Gastroesophageal sphincter (tissue), 4 donors: Measurements from ENCODE around the gene HEXB. TPM values are rescaled to one million over a fixed set of nuclear protein-coding genes. Genes with fewer than 3 reads are reported as not detected.

ENCODE experiments used
- ATAC-seq: fragments of 150-250 bp; one replicate; pipeline ENCODE4 v1.9.1; 2016; ENCODE audit warnings: mild to moderate bottlenecking, moderate library complexity
- H3K27ac ChIP-seq, 4 donors: fragments of 200-600 bp; sonication (generic) in 3 of 4; 1 replicate in 3 of 4; 2 replicates in 1 of 4; pipeline ENCODE4 v1.5.1; 2016 to 2019
- H3K27me3 ChIP-seq: fragments of 200-600 bp; sonication (generic); one replicate; pipeline ENCODE4 v1.5.1; 2019
- H3K36me3 ChIP-seq, 2 donors: fragments of 200-600 bp; sonication (generic); one replicate each; pipeline ENCODE4 v1.5.1; 2019; ENCODE audit warnings: control low read depth in 1 of 2
- H3K4me1 ChIP-seq, 3 donors: fragments of 200-600 bp; sonication (generic); 1 replicate in 2 of 3; 2 replicates in 1 of 3; pipeline ENCODE4 v1.5.1; 2016 to 2019; ENCODE audit warnings: control low read depth in 2 of 3
- H3K4me3 ChIP-seq, 2 donors: fragments of 200-600 bp; sonication (generic); one replicate each; pipeline ENCODE4 v1.5.1; 2019; ENCODE audit warnings: mild to moderate bottlenecking in 1 of 2, moderate library complexity in 1 of 2
- H3K9me3 ChIP-seq, 3 donors: fragments of 200-600 bp; sonication (generic); one replicate each; pipeline ENCODE4 v1.5.1; 2017 to 2019; ENCODE audit warnings: control low read depth in 2 of 3
- EP300 ChIP-seq: sonication (generic); formaldehyde crosslinking; IDR thresholded peaks from one replicate; pipeline ENCODE4 v1.6.1; 2017; ENCODE audit warnings: antibody characterized with exemption, mild to moderate bottlenecking
- POLR2A ChIP-seq, 2 donors: fragments of 450-650 bp; IDR thresholded peaks; one replicate each; pipeline ENCODE4 v1.6.1; 2017; ENCODE audit warnings: antibody characterized with exemption in 2 of 2, mild to moderate bottlenecking in 2 of 2, moderate library complexity in 1 of 2
- POLR2AphosphoS5 ChIP-seq: sonication (generic); formaldehyde crosslinking; IDR thresholded peaks from one replicate; pipeline ENCODE4 v1.6.1; 2017; ENCODE audit warnings: antibody characterized with exemption
- WGBS, 2 donors: methylation state at CpG; one replicate each; pipeline ENCODE4 v1.1.5; 2018; ENCODE audit warnings: low coverage in 1 of 2; 5-methylcytosine and 5-hydroxymethylcytosine counted together
- total RNA-seq, 4 donors: library from RNA; depleted of rRNA; stranded (reverse); fragments of >200 nt; gene quantifications; one replicate each; pipeline ENCODE4 v1.1.0, GENCODE V29; 2016
- TF ChIP-seq, protein P1 (sequence below), 4 experiments: fragments of 200-600 bp in 2 of 4; fragments of 450-650 bp in 2 of 4; sonication (generic) in 1 of 4; IDR thresholded peaks; one replicate each; pipeline ENCODE4 v1.5.1; 2017 to 2019; ENCODE audit warnings: antibody characterized with exemption in 4 of 4, mild to moderate bottlenecking in 2 of 4, moderate library complexity in 2 of 4

HEXB gene
- total RNA-seq, 4 donors from 2014 or later: 89.1 to 135 (median 103) TPM

DNA sequence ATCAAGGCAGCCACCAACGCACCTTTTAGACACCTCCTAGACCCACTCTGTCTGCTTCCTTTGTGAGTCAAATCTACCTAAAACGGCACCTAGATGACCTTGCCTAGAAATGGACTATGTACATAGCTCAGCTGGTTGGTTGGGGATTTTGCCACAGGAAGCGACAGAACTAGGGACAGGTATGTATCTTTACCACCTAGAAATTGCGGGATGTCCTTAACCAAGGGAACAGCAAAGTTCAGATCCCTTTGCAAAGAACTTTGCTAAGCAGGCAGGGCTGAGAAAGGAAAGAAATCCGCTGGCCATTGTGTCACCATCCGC lies 42.5 kb upstream of the HEXB start:
- no peaks in the 10 kb centered on the region for H3K36me3 ChIP-seq
- H3K27ac ChIP-seq: no peak overlapping the region
- peaks cover 0 to 36% (median 5%) of the 10 kb centered on the region in 3 donors for H3K4me1 ChIP-seq
- no peak overlapping the region for H3K4me3 ChIP-seq
- H3K27me3 ChIP-seq: no peaks in the 10 kb centered on the region
- no peaks in the 10 kb centered on the region for H3K9me3 ChIP-seq
- 73 to 96% methylated on average over 2 to 6 of the region's 6 CpGs for WGBS, 2 donors
- ATAC-seq: no peak
- TF ChIP-seq, protein P1, sequence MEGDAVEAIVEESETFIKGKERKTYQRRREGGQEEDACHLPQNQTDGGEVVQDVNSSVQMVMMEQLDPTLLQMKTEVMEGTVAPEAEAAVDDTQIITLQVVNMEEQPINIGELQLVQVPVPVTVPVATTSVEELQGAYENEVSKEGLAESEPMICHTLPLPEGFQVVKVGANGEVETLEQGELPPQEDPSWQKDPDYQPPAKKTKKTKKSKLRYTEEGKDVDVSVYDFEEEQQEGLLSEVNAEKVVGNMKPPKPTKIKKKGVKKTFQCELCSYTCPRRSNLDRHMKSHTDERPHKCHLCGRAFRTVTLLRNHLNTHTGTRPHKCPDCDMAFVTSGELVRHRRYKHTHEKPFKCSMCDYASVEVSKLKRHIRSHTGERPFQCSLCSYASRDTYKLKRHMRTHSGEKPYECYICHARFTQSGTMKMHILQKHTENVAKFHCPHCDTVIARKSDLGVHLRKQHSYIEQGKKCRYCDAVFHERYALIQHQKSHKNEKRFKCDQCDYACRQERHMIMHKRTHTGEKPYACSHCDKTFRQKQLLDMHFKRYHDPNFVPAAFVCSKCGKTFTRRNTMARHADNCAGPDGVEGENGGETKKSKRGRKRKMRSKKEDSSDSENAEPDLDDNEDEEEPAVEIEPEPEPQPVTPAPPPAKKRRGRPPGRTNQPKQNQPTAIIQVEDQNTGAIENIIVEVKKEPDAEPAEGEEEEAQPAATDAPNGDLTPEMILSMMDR (IDR thresholded peaks at IDR 0.05): no peak
- TF ChIP-seq EP300 (no peak), POLR2A (IDR thresholded peaks at IDR 0.05) (no peak), POLR2AphosphoS5 (no peak)

DNA sequence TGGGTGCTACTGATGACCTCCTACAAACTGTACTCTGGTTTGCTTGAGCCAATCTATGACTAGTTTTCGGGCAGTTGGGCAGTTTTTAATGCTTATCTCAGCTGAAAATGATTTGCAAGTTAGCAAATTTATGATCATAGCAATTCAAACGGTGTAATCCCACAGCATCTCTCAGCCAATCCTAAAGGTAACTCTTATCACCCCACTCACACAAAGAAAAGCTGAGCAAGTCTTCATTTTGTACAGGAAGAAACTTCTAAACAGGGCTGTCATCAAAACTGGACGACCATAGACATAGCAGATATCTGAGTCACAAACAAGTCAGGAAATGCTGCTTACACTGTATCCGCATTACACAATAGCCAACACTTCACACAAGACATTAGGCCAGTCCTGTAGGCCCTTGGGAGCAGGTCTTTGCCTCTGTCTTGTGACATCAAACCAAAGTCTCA lies 41.9 kb upstream of the HEXB start:
- Histone ChIP-seq H3K27me3 (no peaks in the 10 kb centered on the region), H3K27ac (no peak overlapping the region), H3K36me3 (no peaks in the 10 kb centered on the region), H3K4me1 (peaks cover 0 to 36% (median 5%) of the 10 kb centered on the region in 3 donors), H3K4me3 (no peak overlapping the region), H3K9me3 (no peaks in the 10 kb centered on the region)
- TF ChIP-seq POLR2AphosphoS5 (no peak), POLR2A (IDR thresholded peaks at IDR 0.05) (no peak), EP300 (no peak)
- TF ChIP-seq, protein P1 (IDR thresholded peaks at IDR 0.05): no peak
- ATAC-seq: no peak
- 50 to 63% methylated on average over 4 of the region's 4 CpGs for WGBS, 2 donors

DNA sequence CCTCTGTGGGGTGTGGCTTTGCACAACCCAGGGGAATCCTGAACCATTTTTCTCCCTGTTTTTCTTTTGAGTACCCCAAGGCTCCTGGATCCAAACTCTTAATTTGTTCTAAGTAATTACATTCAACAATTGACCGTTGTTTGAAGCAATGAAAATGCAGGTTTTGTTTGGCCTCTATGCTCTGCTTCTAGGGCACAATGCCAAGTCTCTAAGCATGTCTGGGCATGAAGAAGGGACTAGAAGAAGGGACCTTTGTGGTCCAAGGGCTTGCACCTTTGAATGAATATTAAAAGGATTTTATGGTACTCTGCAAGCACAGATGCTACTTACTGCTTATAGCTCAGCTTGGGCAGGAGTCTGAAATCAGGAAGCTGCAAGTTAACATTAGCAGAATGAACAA lies 37.9 kb upstream of the HEXB start:
- no peaks in the 10 kb centered on the region for H3K9me3 ChIP-seq
- no peak for TF ChIP-seq EP300
- TF ChIP-seq, protein P1 (IDR thresholded peaks at IDR 0.05): no peak
- no peak for TF ChIP-seq POLR2AphosphoS5
- TF ChIP-seq POLR2A (IDR thresholded peaks at IDR 0.05): no peak
- no peaks in the 10 kb centered on the region for H3K36me3 ChIP-seq
- no peak for ATAC-seq
- WGBS, 2 donors: 73 to 83% methylated on average over 1 of the region's 1 CpG
- H3K27ac ChIP-seq: no peak overlapping the region
- H3K4me1 ChIP-seq: peaks cover 0 to 9% (median 0%) of the 10 kb centered on the region in 3 donors
- no peak overlapping the region for H3K4me3 ChIP-seq
- H3K27me3 ChIP-seq: no peaks in the 10 kb centered on the region

DNA sequence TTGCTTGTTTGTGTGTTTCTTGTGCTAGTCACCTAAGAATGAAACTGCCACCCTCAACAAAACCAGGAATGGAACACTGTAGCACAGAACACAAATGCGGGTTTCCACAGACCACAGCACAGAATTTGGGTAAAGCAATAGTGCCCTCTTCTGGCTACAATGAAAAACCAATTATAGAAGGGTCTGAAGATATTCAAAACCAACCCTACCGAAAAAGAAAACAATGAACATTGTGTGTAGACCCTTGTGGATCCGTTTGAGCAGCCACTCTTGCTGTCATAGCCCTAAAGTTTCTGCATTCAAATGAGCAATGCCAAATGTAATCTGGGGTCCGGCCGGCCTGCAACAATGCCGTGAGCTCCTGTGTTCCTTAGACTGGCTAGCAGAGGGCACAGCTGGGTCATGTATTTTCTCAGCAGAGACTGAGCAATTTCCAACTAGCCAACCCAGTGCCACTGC lies 36.2 kb upstream of the HEXB start:
- no peak overlapping the region for H3K4me3 ChIP-seq
- WGBS, 2 donors: 4 to 7% methylated on average over 3 to 6 of the region's 6 CpGs
- H3K36me3 ChIP-seq: no peaks in the 10 kb centered on the region
- H3K4me1 ChIP-seq: peaks cover 0 to 5% (median 0%) of the 10 kb centered on the region in 3 donors
- no peak overlapping the region for H3K27ac ChIP-seq
- no peaks in the 10 kb centered on the region for H3K27me3 ChIP-seq
- H3K9me3 ChIP-seq: no peaks in the 10 kb centered on the region
- TF ChIP-seq, protein P1 (IDR thresholded peaks at IDR 0.05): peak; percentile 60 to 80 (median 72)
- no peak for TF ChIP-seq EP300
- TF ChIP-seq POLR2A (IDR thresholded peaks at IDR 0.05): no peak
- no peak for TF ChIP-seq POLR2AphosphoS5
- peak; percentile 63 for ATAC-seq

DNA sequence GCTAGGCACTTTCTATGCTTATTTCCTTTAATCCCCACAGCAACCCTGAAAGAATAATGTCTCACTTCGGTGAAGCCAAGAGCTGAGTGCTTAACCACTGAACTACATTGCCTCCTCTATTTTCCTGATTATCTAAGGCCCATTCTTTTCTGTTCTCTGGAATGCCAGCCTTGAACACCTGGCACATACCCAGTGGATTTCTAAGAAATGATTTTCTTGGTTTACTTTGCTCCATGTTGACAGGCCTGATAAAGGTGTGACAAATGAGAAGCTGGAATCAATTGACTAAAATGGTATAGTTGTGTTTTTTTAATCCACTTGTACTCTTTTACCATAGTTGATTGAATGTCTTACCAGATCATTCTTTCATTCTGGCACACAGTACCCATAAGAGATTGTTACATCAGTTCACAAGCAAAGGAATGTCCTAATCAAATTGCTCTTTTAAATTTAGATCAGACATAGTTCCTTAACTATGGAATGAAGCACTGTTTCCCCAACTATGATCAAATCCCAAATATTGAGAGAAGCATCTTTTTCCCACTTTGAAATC lies 35.5 kb upstream of the HEXB start:
- no peaks in the 10 kb centered on the region for H3K9me3 ChIP-seq
- H3K36me3 ChIP-seq: no peaks in the 10 kb centered on the region
- no peak for ATAC-seq
- no peak for TF ChIP-seq POLR2AphosphoS5
- peaks cover 0 to 5% (median 0%) of the 10 kb centered on the region in 3 donors for H3K4me1 ChIP-seq
- WGBS, 2 donors: 17% methylated on average over 1 of the region's 1 CpG; no CpG with 5 or more reads in 1 of the 2 donors
- H3K4me3 ChIP-seq: no peak overlapping the region
- H3K27me3 ChIP-seq: no peaks in the 10 kb centered on the region
- H3K27ac ChIP-seq: no peak overlapping the region
